T-helper 22 cell (primary cell): ENCODE measurements around the gene SDK1.
"Not testable (repeated sequence)": the region's sequence is repeated elsewhere in the genome, so short reads cannot be mapped to it uniquely, and the experiment has no call there.

ENCODE experiments used
- DNase-seq: peaks from one replicate; pipeline ENCODE4 v3.0.0-alpha.2; 2020; ENCODE audit warnings: low read depth

SDK1 gene

DNA sequence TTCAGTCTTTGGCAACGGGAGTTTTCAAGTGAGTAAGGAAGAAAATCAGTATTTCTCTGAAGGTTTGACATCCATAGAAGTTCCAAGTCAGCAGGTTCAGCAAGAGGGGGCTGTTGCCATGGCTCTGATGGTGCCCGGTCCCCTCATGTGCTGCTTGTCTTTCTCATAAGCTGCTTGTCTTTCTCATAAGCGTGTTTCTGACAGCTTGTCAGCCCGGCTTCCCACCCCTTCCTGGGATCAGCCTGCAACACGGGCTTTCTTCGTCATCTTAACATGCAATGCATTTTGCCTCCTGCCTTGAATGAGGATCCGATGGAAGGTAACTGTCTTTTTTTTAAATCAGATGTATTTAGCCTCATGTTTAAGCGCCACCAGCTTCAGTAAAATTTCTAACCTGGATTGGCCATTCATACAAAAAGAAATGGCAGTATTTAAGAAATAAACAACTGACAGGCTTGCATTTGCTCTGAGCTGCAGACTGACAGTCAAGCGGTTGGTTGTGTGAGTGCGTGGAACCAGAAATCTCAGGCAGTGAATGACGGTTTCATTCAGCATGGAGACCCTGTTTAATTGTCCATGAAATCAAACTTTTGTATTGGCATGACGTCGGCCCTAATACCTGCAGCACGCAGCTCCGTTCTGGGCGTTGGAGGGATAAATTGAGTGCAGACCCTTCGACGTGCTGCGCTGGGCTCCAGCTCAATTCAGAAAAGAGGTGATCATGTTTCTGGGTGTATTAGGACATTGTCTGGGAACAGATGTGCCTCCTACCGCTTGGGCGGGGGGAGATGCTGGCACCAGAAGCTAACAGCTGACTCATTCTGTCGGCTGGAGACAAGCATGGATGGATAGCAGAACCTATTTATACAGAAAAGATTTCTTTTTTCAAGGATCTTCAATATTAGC, 926.3 kb downstream of the SDK1 start:
- no peak for DNase-seq

DNA sequence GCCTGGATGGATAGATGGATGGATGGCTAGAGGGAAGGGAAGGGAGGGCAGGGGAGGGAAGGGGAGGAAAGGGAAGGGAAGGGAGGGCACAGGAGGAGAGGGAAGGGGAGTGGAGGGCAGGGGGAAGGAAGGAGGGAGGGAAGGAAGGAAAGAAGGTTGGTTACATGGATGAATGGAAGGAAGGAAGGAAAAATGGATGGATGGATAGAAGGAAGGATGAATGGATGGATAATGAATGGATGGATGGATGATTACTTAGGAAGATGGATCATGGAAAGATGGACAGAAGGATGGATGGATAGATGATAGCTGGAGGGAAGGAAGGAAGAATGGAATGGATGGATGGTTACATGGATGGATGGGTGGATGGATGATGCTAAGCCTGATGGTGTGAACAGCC, 929.3 kb downstream of the SDK1 start:
- no peak for DNase-seq

DNA sequence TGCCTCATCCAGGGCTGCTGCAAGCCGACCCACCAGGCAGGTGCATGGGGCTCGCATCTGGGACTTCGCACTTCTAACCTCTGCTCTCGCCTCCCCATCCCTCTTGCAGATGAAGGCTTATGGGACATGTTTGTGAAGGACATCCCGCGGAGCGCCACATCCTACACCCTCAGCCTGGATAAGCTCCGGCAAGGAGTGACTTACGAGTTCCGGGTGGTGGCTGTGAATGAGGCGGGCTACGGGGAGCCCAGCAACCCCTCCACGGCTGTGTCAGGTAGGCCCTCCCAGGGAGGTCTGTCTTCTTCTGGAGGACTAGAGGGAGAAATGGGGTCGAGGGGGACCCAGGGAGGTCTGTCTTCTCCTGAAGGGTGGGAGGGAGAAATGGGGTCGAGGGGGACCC, 932.1 kb downstream of the SDK1 start:
- no peak for DNase-seq

DNA sequence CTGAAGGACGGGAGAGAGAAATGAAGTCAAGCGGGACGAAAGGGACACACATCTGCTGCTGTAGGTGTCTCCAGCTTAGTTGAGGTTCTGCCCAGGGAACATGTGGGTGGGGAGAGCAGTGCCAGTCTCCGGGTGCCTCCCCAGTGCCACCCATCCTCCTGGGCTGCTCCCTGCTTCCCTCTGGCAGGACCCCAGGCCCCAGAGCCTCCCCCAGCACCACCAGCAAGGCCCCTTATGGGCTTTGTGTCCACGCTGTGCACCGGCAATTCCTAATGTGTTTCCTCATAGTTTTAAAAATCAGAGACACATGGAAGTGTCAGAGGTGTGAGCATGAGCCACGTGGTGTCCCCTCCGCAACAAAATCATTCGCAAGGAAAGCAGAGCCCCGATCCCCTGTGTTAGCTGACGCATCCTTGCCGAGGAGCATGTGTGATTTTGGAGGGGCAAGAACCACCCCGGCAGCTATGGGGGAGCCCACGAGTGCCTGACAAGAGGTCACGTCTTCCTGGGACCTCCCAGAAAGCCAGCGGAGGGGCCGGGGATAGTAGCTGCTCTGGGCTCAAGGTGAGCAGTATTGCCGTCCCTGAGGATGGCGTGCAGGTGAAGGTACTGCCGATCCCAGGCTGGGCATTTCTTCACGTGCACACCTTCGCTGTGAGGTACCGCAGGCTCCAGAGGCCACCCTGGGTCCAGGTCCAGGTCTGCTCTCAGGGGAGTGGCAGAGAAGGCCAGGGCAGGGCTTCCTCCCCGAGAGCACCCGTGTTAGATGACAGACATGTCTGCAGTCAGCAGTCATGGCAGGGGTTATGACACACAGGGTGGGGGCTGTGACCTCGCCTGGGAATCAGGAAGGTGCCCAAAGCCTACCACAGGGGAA, 932.8 kb downstream of the SDK1 start:
- no peak for DNase-seq

DNA sequence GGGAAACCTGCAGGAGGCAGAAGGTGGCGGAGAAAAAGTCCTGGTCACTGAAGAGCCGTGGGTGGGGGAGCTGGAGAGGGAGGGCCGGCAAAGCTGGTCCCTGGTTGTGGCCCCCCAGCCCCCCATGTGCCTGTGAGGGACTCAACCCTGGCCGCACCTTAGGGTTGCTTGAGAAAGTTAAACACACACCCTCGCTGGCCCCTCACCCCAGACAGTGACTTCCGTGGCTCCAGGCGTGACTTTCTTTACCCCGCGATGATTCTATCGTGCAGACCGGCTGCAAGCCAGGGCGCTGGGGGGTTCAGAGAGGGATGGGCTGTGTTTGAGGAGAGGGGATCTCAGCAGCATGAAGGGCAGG, 933.4 kb downstream of the SDK1 start:
- DNase-seq, result no peak

DNA sequence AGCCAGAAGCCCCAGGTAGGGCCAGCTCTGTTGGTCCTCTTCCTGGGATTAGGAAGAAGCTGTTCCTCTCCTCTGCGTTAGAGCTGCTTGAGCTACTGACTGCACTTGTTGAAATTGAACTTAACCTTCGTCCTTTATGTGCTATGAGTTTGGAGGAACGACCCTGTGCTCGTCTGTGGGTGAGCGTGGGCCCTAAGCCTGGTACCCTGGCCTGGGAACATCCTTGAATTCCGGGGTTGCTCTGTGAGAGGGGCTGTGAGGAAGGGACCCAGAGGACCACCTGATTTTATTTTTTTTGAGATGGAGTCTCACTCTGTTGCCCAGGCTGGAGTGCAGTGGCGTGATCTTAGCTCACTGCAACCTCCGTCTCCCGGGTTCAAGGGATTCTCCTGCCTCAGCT, 933.8 kb downstream of the SDK1 start:
- no peak for DNase-seq

DNA sequence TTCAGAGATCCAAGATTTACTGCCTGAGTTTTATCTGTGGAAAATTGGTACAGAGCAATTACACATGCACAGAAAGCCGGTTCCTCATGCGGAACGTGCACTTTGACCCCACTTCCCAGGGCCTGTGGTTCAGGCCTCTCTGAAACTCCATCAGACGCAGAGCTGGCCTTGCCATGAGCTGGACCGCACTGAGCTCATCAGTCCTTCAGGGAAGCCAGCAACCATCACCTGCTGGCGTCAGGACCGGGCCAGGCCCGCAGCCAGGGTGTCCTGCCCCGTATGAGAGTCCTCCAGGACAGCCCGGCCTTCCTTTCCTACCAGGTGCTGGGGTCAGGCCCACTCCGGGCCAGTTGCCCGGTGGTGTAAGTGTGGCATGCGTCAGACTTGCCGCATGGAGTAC, 934.5 kb downstream of the SDK1 start:
- DNase-seq, result no peak

DNA sequence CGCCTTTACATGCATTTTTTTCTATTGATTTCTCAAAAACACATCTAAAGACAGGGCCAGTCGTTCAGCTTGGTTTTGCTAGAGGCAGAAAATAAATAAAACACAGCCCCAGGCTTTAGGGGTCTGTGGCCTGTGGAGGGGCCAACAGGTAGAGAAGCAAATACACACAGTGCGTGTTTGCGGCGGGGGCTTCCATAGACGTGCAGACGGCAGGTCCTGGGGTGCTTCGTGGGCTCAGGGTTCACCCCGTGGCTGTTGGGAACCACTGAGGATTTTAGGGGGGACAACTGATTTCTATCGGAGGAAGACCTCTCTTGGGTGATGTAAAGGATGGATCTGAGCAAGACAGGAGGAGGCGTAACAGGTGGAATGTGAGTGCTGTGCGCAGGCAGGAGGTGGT, 935.3 kb downstream of the SDK1 start:
- no peak for DNase-seq

DNA sequence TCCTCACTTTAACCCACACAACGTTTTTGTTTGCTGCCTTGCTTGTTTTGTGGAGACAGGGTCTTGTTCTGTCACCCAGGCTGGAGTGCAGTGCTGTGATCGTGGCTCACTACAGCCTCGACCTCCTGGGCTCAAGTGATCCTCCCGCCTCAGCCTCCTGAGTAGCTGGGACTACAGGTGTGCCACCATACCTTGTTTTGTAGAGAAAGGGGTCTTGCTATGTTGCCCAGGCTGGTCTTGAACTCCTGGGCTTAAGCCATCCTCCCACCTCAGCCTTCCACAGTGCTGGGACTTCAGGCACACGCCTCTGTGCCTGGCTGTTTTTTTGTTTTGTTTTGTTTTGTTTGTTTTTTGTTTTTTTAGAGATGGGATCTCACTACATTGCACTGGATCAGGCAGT, 935.8 kb downstream of the SDK1 start:
- not testable (repeated sequence) for DNase-seq

DNA sequence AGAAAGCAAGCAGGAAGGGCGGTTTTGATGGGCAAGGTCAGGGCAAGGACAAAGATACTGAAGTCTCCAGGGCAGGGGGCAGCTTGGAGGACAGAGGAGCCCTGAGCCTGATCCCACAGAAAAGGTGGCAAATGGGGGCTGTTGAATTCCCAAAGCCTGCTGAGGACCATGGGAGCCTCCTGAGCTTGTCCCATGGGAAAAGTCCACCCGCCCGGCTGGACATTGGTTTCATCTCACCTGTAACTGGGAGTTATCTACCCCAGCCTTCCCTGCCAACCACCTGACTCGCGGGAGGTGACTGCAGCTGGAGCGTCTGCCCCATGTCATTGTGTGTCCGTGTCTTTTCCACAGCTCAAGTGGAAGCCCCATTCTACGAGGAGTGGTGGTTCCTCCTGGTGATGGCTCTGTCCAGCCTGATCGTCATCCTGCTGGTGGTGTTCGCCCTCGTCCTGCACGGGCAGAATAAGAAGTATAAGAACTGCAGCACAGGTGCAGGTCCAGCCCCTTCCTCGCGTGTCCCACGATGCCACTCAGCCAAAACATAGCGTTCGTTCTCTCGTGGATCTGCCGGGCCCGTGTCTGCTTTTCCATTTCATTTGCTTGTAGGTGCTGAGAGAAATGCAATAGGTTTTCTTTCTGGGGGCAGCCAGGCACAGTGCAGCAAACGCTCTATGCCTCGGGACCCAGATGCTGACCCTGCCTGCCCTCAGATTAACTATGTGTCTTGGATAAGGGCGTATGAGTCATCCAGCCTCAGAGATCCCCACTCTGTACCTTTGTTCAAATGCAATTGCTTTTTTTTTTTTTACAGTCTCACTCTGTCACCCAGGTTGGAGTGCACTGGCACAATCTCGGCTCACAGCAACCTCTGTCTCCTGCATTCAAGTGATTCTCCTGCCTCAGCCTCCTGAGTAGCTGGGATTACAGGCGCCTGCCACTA, 936.5 kb downstream of the SDK1 start:
- no peak for DNase-seq

DNA sequence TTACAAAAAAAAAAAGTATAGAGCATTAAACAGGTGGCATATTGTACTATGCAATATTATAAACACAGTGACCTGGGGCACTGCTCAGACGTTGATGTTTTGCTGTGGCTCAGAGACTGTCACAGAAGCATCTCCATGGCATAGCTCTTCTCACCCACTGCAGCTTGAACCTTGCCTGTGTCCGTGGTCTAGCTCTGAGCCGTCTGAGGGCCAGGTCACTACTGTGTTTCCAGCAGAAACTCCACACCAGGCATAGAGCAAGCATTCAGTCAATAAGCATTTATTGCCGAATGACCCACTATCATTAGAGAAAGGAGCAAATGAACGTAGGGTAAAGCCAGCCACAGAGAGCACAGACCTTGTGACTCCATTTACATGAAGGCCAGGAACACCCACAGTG, 937.8 kb downstream of the SDK1 start:
- DNase-seq, result no peak

DNA sequence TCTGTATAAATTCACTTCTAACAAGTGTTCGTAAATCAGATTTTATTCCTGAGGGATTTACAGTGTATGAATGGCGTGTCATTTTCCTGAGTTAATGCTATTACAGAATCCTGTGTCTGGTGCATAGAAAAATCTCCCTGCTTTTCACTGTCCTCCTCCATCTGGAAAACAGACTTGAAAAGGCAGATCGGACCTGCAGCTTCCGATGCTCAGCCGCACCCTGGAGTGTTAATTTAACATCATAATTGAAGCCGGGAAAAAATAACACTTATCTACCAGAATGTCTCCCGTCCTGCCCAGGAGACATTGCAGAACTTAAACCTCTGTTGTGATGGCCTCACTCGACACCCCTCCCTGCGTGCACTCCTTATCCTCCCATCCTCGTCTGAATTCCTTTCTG, 939.0 kb downstream of the SDK1 start:
- DNase-seq, result no peak

DNA sequence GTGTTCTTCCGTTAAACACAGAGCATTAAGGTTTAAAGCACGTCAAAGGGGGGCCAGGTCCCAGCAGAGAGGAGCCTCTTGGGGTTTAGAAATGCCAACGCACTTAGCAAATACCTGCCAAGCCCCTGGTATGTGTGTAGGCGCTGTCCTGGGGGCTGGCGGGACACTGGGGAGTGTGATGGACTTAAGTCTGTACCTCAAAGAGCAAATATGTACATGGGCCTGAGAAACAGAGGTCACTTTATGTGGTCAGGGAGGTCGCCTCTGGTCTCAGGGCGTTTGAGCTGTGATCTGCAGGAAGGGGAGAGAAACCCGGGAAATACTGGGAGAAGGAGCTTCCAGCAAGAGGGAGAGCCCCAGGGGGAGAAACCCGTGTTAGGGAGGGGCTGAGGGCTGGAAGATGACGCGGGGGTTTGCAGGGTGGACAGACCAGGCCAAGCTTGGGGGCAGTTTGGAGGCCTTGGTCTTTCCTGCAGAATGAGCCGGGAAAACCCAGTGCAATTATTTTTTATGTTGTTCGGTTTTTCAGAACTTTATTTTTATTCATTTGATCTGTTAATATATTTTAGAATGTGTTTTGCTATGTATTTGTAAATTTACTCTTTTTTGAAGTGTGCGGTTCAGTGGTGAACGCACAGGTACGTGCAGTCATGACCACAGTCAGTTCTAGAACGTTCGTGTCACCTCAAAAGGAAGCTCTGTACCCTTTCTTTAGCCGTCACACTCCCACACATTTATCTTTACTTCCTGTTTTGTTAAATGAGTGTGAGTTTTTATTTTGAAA, 939.7 kb downstream of the SDK1 start:
- no peak for DNase-seq

DNA sequence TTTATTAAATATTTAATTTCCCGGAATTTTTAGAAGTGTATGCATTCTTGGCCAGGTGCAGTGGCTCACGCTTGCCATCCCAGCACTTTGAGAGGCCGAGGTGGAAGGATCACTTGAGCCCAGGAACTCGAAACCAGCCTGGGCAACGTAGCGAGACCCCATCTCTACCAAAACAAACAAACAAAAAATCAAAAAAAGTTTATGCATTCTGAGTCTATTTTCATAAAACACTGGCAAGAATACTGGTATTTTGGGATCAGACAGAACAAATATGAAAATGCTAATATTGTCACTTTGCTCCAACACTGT, 940.2 kb downstream of the SDK1 start:
- DNase-seq, result no peak

DNA sequence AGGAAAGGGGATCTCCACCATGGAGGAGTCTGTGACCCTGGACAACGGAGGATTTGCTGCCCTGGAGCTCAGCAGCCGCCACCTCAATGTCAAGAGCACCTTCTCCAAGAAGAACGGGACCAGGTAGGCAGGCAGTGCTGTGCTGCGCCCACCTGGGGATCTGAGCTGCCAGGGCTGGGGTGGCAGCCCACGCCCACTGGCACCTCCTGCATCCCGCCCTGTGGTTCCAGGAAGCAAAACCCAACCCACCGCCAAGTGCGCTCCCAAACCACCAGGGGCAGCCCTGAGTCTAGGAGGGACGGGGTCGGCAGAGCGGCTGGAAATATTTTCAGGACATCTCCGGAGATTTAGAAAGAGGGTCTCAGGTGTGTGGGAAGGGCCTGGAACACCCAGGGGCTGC, 940.7 kb downstream of the SDK1 start:
- no peak for DNase-seq

DNA sequence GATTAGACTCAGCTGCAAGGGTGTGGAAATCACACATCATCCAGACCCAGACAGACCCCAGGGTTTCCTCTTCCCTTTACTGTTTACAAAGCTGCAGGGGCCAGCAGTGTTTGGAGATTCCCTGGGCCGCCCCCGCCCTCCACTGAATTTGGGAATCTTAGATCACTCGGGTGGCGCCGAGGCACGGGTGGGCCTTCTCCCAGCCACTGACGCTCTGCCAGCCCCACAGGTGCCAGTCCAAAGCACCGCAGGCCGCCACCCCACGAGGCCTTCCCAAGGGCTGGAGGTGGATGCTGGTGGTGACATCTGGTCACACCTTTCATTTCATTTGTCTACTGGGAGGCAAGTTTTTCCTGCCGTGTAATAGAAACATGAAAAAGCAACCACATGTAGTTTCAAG, 941.7 kb downstream of the SDK1 start:
- DNase-seq, result no peak

DNA sequence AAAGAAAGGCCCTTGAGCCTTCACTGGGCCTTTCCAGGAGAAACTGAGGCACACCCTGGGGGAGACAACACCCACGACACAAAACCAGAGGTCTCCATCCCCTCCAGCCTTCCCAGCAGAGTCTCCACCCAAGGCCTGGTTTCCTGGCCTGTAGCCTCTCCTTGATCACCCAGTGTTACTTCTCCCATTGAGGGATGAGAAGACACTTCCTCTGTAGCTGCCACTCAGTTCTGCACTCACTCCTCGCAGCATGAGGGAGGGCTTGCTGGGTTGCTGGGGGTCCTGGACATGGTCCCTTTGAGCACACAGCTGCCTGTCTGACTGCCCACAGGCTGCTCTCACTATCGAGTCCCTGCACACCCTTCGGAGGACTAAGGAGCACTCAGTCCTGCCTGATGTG, 943.0 kb downstream of the SDK1 start:
- DNase-seq, result no peak

DNA sequence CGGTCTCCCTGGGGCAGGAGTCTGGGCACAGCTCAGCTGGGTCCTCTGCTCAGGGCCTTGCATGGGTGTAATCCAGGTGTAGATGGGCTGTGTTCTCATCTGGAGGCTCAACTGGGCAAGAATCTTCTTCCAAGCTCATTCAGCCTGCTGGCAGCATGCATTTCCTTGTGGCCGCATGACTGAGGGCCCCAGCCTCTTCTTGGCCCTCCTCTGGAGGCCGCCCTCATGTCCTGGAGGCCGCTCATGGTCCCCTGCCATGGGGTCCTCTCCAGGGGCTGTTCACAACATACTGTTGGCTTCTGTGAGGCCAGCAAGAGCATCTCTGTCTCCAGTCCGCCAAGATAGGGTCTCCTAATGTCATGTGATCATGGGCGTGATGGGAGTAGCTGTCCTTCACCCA, 943.6 kb downstream of the SDK1 start:
- no peak for DNase-seq

DNA sequence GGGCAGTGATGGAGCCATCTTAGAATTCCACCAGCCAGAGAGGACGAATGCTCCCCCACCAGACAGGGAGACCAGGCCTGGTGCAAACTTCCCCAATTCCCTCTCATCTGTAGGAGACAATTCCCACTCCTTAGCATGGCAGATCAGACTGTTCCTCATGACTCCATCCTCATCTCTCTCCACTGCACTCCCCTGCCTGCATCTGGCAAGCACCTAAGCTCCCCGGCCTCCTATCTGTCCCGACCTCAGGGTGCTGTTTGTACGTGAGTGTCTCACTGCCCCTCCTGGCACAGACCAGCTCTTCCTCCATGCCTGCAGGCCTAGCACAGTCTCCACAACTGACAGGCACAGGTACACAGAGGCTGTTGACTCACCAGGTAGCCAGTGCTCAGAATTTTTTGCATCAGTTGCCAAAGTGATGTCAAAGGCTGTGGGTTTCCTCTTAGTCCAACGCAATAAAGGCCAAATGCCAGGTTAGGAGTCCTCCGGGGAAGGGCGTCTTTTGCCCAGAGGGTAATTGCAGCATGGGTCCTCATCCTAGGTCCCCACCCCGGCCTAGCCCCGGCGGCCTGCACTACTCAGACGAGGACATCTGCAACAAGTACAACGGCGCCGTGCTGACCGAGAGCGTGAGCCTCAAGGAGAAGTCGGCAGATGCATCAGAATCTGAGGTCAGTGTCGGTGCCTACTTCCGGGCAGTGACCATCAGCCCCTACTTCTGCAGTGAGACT, 944.2 kb downstream of the SDK1 start:
- DNase-seq, result no peak

DNA sequence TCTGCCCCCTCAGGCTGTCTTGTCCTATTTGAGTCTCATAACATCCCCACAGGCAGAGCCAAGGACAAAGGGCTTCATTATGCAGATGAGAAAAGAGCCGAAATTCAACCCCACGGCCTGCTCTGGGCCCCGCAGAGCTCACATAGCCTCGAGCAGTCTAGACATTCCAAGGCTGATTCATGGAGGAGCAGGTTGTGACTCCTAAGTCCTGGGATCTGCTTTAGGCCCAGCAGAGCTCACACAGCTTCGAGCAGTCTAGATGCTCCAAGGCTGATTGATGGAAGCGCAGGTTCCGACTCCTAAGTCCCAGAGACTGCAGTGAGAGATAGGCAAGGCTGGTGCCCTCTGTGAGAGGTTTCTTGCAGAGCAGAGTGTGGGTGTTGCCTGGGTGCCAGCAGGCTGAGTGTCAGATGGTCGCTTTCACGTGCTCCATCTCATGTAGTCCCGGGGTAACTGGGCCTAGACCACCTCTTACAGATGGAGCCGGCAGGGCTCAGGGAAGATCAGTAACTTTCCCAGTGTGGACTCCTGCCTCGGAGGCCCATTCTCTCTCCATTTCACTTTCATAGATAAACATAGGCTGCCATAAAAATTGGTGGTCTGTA, 944.9 kb downstream of the SDK1 start:
- DNase-seq, result no peak

DNA sequence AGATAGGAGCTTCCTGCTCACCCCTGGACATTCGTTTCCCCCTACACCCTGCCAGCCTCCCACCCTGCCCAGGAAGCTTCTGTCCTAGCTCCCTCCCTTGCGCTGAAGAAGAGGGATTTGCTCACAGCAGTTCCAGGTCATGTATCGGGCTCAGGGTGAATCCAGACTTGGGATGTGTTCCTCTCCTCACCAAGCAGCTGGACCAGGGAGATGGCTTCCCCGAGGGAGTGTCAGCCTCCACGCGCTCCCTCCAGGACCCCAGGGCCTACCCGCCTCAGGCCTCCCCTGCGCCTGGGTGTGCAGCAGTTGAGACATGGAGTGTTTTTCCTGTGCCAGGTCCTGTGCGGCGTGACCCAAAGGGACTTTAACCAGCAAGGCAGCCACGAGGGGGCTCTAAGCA, 945.5 kb downstream of the SDK1 start:
- DNase-seq, result no peak
